ENCODE data around the gene PRUNE2. TPM values are rescaled to one million over a fixed set of nuclear protein-coding genes. Genes with fewer than 3 reads are reported as not detected.

The PRUNE2 gene
- total RNA-seq, 4 donors from 2014 or later = 15.6 to 37.8 (median 26.1) TPM

- Histone ChIP-seq H3K4me1 (peaks cover 0 to 9% (median 0%) of the 10 kb centered on the region in 4 donors), H3K27ac (no peak overlapping the region), H3K9me3 (no peaks in the 10 kb centered on the region), H3K36me3 (no peaks in the 10 kb centered on the region), H3K4me3 (no peak overlapping the region), H3K27me3 (no peaks in the 10 kb centered on the region)
- TF ChIP-seq POLR2A (IDR thresholded peaks at IDR 0.05) (no peak), CTCF (IDR thresholded peaks at IDR 0.05) (no peak)
- DNase-seq = no peak
Measured at GRCh38 chr9:76803762-76804161, 102.2 kb downstream of the PRUNE2 start.

GRCh38 chr9:76803083-76803482, 102.8 kb downstream of the PRUNE2 start:
- H3K27me3 ChIP-seq = no peaks in the 10 kb centered on the region
- peaks cover 0 to 13% (median 0%) of the 10 kb centered on the region in 4 donors for H3K4me1 ChIP-seq
- no peak overlapping the region for H3K27ac ChIP-seq
- TF ChIP-seq CTCF (IDR thresholded peaks at IDR 0.05) (no peak), POLR2A (IDR thresholded peaks at IDR 0.05) (no peak)
- no peaks in the 10 kb centered on the region for H3K36me3 ChIP-seq
- no peak overlapping the region for H3K4me3 ChIP-seq
- DNase-seq = no peak
- no peaks in the 10 kb centered on the region for H3K9me3 ChIP-seq

- Histone ChIP-seq H3K36me3 (no peaks in the 10 kb centered on the region), H3K27ac (no peak overlapping the region), H3K9me3 (no peaks in the 10 kb centered on the region), H3K4me1 (peaks cover 0 to 19% (median 0%) of the 10 kb centered on the region in 4 donors), H3K4me3 (no peak overlapping the region), H3K27me3 (no peaks in the 10 kb centered on the region)
- no peak for DNase-seq
- TF ChIP-seq CTCF (IDR thresholded peaks at IDR 0.05) (no peak), POLR2A (IDR thresholded peaks at IDR 0.05) (no peak)
Measured at GRCh38 chr9:76800901-76801300, 105.0 kb downstream of the PRUNE2 start.

- Histone ChIP-seq H3K4me1 (peaks cover 0 to 30% (median 0%) of the 10 kb centered on the region in 4 donors), H3K9me3 (no peaks in the 10 kb centered on the region), H3K27me3 (no peaks in the 10 kb centered on the region), H3K36me3 (no peaks in the 10 kb centered on the region), H3K4me3 (no peak overlapping the region), H3K27ac (no peak overlapping the region)
- DNase-seq = no peak
- TF ChIP-seq POLR2A (IDR thresholded peaks at IDR 0.05) (no peak), CTCF (IDR thresholded peaks at IDR 0.05) (no peak)
Measured at GRCh38 chr9:76799473-76799872, 106.4 kb downstream of the PRUNE2 start.

- H3K27me3 ChIP-seq = no peaks in the 10 kb centered on the region
- TF ChIP-seq POLR2A (IDR thresholded peaks at IDR 0.05) = no peak
- TF ChIP-seq CTCF (IDR thresholded peaks at IDR 0.05) = no peak
- no peak for DNase-seq
- H3K27ac ChIP-seq = peak overlapping the region in 1 of 4 donors; percentile 42
- peaks cover 0 to 33% (median 0%) of the 10 kb centered on the region in 4 donors for H3K4me1 ChIP-seq
- no peaks in the 10 kb centered on the region for H3K9me3 ChIP-seq
- no peaks in the 10 kb centered on the region for H3K36me3 ChIP-seq
- H3K4me3 ChIP-seq = no peak overlapping the region
Measured at GRCh38 chr9:76798527-76798926, 107.4 kb downstream of the PRUNE2 start.

GRCh38 chr9:76796296-76796695, 109.6 kb downstream of the PRUNE2 start:
- no peaks in the 10 kb centered on the region for H3K27me3 ChIP-seq
- H3K36me3 ChIP-seq = no peaks in the 10 kb centered on the region
- H3K4me3 ChIP-seq = no peak overlapping the region
- DNase-seq = no peak
- H3K4me1 ChIP-seq = peaks cover 0 to 42% (median 0%) of the 10 kb centered on the region in 4 donors
- H3K9me3 ChIP-seq = no peaks in the 10 kb centered on the region
- no peak overlapping the region for H3K27ac ChIP-seq
- TF ChIP-seq CTCF (IDR thresholded peaks at IDR 0.05) (no peak), POLR2A (IDR thresholded peaks at IDR 0.05) (no peak)

Data from Peyer's patch (tissue), 4 donors.